Measurements from ENCODE around the gene MATN3.

Gene MATN3

GRCh38 chr2:19955544-19956422 is 56.7 kb downstream of the MATN3 start:
- Histone ChIP-seq H3K4me1 (ENCODE audit: insufficient read depth, low read length) (no peaks in the 10 kb centered on the region), H3K27me3 (ENCODE audit: insufficient read depth, low read length) (no peaks in the 10 kb centered on the region), H3K27ac (ENCODE audit: low read depth, low read length) (no peak overlapping the region), H3K4me3 (ENCODE audit: low read length) (no peak overlapping the region), H3K9ac (ENCODE audit: low read depth, low read length) (no peak overlapping the region), H3K9me3 (ENCODE audit: insufficient read depth, low read depth, low read length) (no peaks in the 10 kb centered on the region), H3K36me3 (ENCODE audit: insufficient read depth, low read length) (peaks cover 43% of the 10 kb centered on the region)
- WGBS: 75% methylated on average over 5 of the region's 6 CpGs

GRCh38 chr2:19949071-19949470 is 63.4 kb downstream of the MATN3 start:
- Histone ChIP-seq H3K36me3 (ENCODE audit: insufficient read depth, low read length) (peaks cover 70% of the 10 kb centered on the region), H3K9me3 (ENCODE audit: insufficient read depth, low read depth, low read length) (no peaks in the 10 kb centered on the region), H3K4me3 (ENCODE audit: low read length) (no peak overlapping the region), H3K27ac (ENCODE audit: low read depth, low read length) (no peak overlapping the region), H3K27me3 (ENCODE audit: insufficient read depth, low read length) (no peaks in the 10 kb centered on the region), H3K4me1 (ENCODE audit: insufficient read depth, low read length) (peaks cover 13% of the 10 kb centered on the region), H3K9ac (ENCODE audit: low read depth, low read length) (no peak overlapping the region)

GRCh38 chr2:19947184-19947940 is 65.1 kb downstream of the MATN3 start:
- 97% methylated on average over 3 of the region's 4 CpGs for WGBS
- Histone ChIP-seq H3K4me1 (ENCODE audit: insufficient read depth, low read length) (peaks cover 29% of the 10 kb centered on the region), H3K27me3 (ENCODE audit: insufficient read depth, low read length) (no peaks in the 10 kb centered on the region), H3K4me3 (ENCODE audit: low read length) (no peak overlapping the region), H3K27ac (ENCODE audit: low read depth, low read length) (no peak overlapping the region), H3K9ac (ENCODE audit: low read depth, low read length) (no peak overlapping the region), H3K36me3 (ENCODE audit: insufficient read depth, low read length) (peaks cover 72% of the 10 kb centered on the region), H3K9me3 (ENCODE audit: insufficient read depth, low read depth, low read length) (no peaks in the 10 kb centered on the region)

- Histone ChIP-seq H3K9me3 (ENCODE audit: insufficient read depth, low read depth, low read length) (no peaks in the 10 kb centered on the region), H3K36me3 (ENCODE audit: insufficient read depth, low read length) (peaks cover 66% of the 10 kb centered on the region), H3K4me3 (ENCODE audit: low read length) (no peak overlapping the region), H3K4me1 (ENCODE audit: insufficient read depth, low read length) (peaks cover 33% of the 10 kb centered on the region), H3K27me3 (ENCODE audit: insufficient read depth, low read length) (no peaks in the 10 kb centered on the region), H3K9ac (ENCODE audit: low read depth, low read length) (no peak overlapping the region), H3K27ac (ENCODE audit: low read depth, low read length) (peak overlapping the region; percentile 54; the same call in 1 of the 2 replicates)
- WGBS: 6% methylated on average over 1 of the region's 2 CpGs
Observed at GRCh38 chr2:19944205-19944845, 68.1 kb downstream of the MATN3 start.

GRCh38 chr2:19943189-19943588 is 69.3 kb downstream of the MATN3 start:
- Histone ChIP-seq H3K27me3 (ENCODE audit: insufficient read depth, low read length) (no peaks in the 10 kb centered on the region), H3K36me3 (ENCODE audit: insufficient read depth, low read length) (peaks cover 63% of the 10 kb centered on the region), H3K9me3 (ENCODE audit: insufficient read depth, low read depth, low read length) (no peaks in the 10 kb centered on the region), H3K9ac (ENCODE audit: low read depth, low read length) (no peak overlapping the region), H3K27ac (ENCODE audit: low read depth, low read length) (no peak overlapping the region), H3K4me1 (ENCODE audit: insufficient read depth, low read length) (peaks cover 33% of the 10 kb centered on the region), H3K4me3 (ENCODE audit: low read length) (no peak overlapping the region)
- WGBS: 35% methylated on average over 1 of the region's 1 CpG

GRCh38 chr2:19942199-19942598 is 70.3 kb downstream of the MATN3 start:
- Histone ChIP-seq H3K9me3 (ENCODE audit: insufficient read depth, low read depth, low read length) (no peaks in the 10 kb centered on the region), H3K9ac (ENCODE audit: low read depth, low read length) (no peak overlapping the region), H3K27ac (ENCODE audit: low read depth, low read length) (no peak overlapping the region), H3K36me3 (ENCODE audit: insufficient read depth, low read length) (peaks cover 64% of the 10 kb centered on the region), H3K4me1 (ENCODE audit: insufficient read depth, low read length) (peaks cover 33% of the 10 kb centered on the region), H3K4me3 (ENCODE audit: low read length) (no peak overlapping the region), H3K27me3 (ENCODE audit: insufficient read depth, low read length) (no peaks in the 10 kb centered on the region)

Measured in HUES64 (cell line).